Fibroblast of villous mesenchyme (primary cell): ENCODE results near the gene DHPS. TPM values are rescaled to one million over a fixed set of nuclear protein-coding genes. Genes with fewer than 3 reads are reported as not detected.
"Not testable (repeated sequence)": the region's sequence is repeated elsewhere in the genome, so short reads cannot be mapped to it uniquely, and the experiment has no call there.

Experiments used
- DNase-seq: peaks from one replicate; pipeline ENCODE4 v3.0.0-alpha.2; 2010; ENCODE audit warnings: low read depth
- H3K4me3 ChIP-seq: 2 replicates; pipeline ENCODE4 v1.5.1; 2011; ENCODE audit warnings: low read depth, mild to moderate bottlenecking, low read length
- total RNA-seq: library from RNA; depleted of rRNA; stranded (reverse); fragments of >200 nt; gene quantifications from 2 replicates; pipeline ENCODE4 v1.2.3, GENCODE V29; 2012
- TF ChIP-seq, protein P1 (sequence below): IDR thresholded peaks from 2 replicates; pipeline ENCODE4 v1.5.1; 2012; ENCODE audit warnings: low read depth, mild to moderate bottlenecking, low read length; ENCODE audit not compliant: insufficient read depth

DHPS gene
- total RNA-seq, 1 donor, result 50.1 TPM

DNA sequence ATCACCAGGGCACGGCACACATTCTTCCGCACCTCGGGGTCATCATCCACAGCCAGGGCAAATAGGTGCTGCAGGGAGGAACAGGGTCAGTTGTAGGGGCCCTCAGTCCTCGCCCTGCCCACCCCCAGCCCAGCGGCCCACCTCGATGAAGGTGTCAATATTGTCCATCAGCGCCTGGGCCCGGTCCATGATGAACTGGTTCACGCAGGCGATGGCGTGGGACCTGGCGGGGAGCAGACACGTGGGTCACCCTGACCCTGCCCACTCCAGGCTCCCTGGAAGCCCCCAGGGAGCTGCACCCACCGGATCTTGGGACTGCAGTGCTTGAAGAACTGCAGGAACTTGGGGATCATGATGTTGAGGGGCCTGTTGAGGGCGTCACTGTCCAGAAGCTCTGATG, 33.4 kb upstream of the DHPS start:
- no peak for DNase-seq
- H3K4me3 ChIP-seq, result no peak overlapping the region
- TF ChIP-seq, protein P1, sequence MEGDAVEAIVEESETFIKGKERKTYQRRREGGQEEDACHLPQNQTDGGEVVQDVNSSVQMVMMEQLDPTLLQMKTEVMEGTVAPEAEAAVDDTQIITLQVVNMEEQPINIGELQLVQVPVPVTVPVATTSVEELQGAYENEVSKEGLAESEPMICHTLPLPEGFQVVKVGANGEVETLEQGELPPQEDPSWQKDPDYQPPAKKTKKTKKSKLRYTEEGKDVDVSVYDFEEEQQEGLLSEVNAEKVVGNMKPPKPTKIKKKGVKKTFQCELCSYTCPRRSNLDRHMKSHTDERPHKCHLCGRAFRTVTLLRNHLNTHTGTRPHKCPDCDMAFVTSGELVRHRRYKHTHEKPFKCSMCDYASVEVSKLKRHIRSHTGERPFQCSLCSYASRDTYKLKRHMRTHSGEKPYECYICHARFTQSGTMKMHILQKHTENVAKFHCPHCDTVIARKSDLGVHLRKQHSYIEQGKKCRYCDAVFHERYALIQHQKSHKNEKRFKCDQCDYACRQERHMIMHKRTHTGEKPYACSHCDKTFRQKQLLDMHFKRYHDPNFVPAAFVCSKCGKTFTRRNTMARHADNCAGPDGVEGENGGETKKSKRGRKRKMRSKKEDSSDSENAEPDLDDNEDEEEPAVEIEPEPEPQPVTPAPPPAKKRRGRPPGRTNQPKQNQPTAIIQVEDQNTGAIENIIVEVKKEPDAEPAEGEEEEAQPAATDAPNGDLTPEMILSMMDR, result no peak

DNA sequence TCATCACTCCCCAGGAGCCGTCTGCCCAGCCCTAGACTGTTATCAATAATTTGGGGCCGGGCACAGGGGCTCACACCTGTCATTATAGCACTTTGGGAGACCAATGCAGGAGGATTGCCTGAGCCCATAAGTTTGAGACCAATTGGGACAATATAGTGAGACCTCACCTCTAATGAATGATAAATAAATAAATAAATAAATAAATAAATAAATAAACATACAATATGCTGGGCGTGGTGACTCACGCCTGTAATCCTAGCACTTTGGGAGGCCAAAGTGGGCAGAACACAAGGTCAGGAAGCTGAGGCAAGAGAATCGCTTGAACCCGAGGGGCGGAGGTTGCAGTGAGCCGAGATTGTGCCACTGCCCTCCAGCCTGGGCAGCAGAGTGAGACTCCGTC, 31.6 kb upstream of the DHPS start:
- not testable (repeated sequence) for DNase-seq, H3K4me3 ChIP-seq

DNA sequence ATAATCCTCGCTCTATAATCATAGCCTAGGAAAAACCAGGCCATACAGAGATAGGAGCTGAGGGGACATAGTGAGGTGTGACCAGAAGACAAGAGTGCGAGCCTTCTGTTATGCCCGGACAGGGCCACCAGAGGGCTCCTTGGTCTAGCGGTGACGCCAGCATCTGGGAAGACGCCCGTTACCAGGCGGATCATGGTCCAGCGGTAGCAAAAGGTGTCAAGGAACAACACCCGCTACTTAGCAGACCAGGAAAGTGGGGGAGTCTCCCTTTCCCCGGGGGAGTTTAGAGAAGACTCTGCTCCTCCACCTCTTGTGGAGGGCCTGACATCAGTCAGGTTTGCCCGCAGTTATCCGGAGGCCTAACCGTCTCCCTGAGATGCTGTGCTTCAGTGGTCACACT, 30.4 kb upstream of the DHPS start:
- DNase-seq, H3K4me3 ChIP-seq: not testable (repeated sequence)
- TF ChIP-seq, protein P1, result peak; percentile 14

DNA sequence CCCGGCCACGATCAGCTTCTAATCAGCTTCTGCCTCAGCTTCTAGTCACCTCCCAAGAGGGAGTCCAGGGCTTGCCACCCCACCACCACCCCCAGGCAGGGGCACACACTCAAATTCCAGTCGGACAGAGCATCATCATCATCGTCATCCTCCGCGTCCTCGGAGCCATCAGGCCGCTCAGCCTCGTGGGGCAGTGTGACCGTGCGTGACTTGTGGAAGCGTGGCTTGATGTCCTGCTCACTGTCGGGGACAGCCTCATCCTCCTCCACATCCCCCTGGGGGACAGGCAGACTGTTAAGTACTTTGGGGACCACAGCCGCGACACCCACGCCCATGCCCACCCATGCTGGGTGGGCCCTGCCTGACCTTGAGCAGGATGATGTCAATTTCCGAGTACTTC, 29.5 kb upstream of the DHPS start:
- TF ChIP-seq, protein P1, result no peak
- no peak overlapping the region for H3K4me3 ChIP-seq
- DNase-seq, result no peak

DNA sequence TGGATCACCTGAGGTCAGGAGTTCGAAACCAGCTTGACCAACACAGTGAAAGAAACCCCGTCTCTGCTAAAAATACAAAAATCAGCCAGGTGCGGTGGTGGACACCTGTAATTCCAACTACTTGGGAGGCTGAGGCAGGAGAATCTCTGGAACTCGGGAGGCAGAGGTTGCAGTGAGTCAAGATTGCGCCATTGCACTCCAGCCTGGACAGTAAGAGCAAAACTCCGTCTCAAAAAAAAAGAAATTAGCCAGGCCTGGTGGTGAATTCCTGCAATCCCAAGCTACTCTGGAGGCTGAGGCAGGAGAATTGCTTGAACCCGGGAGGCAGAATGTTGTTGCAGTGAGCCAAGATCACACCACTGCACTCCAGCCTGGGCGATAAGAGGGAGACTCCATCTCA, 27.0 kb upstream of the DHPS start:
- TF ChIP-seq, protein P1, result no peak
- H3K4me3 ChIP-seq, result no peak overlapping the region
- DNase-seq, result no peak

DNA sequence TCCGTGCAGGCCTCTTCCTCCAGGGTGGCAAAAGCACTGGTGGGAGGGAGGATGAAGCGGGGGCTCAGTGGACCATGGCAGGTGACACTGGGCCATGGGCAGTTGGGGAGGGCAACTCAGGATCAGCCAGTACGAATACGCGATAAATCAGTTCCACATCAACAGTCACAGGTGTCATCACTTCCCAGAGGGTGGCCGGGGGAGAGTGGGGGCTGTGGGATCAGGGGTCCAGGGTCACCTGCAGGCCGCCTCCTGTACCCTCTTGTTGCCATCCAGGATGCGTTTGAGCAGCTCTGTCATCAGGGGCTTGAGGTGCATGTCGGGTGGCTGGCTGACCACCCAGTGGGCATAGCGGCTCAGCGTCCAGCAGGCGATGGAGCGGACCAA, 24.6 kb upstream of the DHPS start:
- H3K4me3 ChIP-seq, result no peak overlapping the region
- TF ChIP-seq, protein P1, result no peak
- DNase-seq, result no peak

DNA sequence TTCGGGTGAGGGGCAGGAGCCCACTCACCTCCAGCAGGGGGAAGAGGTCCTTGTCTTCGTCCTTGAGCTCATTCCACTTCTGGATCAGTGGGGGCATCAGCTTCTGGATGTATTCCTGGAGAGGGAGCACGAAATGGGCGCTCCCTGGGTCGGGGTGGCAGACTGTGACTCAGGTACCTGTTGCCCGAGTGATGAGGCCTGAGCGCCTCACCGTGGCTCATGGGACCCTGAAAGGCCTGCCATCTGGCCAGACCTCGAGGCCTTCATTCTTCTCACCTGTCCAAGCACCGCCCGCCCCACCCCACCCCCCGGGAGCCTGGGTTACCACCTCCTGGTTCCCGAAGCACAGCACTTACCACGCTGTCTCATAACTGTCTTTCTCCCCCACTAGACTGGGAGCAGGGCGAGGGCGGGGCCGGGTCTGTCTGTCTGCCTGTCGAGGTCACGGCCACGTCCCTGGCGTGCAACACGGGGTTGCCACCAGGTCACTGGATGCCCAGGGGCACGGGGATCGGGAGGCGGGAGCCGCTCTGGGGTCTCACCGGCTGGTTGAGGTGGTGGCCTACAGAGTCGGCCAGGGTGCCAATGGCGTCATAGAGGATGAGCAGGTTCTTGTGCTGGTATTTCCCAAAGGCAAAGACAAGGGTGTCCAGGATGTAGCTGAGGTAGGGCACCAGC, 24.1 kb upstream of the DHPS start:
- DNase-seq, result no peak
- H3K4me3 ChIP-seq, result no peak overlapping the region
- TF ChIP-seq, protein P1, result no peak
